ENCODE data around the gene UNC5C. TPM values are rescaled to one million over a fixed set of nuclear protein-coding genes. Genes with fewer than 3 reads are reported as not detected.

Gene UNC5C
- total RNA-seq, 4 donors from 2014 or later, result 1.2 to 5.0 (median 3.0) TPM

DNA sequence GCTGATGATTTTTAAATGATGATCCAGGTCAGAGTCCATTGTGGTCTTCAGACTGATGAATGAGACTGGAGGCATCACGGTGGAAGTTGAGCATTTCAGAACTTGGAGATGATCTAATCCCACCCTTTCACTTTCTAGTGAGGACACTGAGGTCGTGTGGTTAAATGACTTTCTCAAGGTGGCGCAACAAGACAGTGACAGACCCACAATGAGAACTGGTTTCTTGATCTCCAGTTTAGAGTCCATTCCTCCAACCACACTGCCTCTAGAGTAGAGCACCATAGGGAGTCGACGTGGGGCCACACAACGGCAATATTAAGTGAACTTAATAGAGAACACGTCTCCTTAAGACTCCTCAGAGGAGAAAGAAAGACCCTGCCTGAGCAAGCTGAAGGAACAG, 381.0 kb downstream of the UNC5C start:
- WGBS, 2 donors, result 83 to 87% methylated on average over 7 of the region's 7 CpGs
- H3K36me3 ChIP-seq, result peaks cover 0 to under 1% (median 0%) of the 10 kb centered on the region in 3 donors
- no peak overlapping the region for H3K4me3 ChIP-seq
- no peak overlapping the region for H3K27ac ChIP-seq
- peaks cover 0 to 10% (median 0%) of the 10 kb centered on the region in 4 donors for H3K4me1 ChIP-seq
- H3K27me3 ChIP-seq, result no peaks in the 10 kb centered on the region
- no peak for DNase-seq (ENCODE audit: low spot score in 2 of 2)
- H3K9me3 ChIP-seq, result no peaks in the 10 kb centered on the region
- TF ChIP-seq POLR2A (IDR thresholded peaks at IDR 0.05), result no peak
- TF ChIP-seq CTCF (IDR thresholded peaks at IDR 0.05), result no peak
- no peak for TF ChIP-seq EP300 (IDR thresholded peaks at IDR 0.05)

- Histone ChIP-seq H3K27me3 (no peaks in the 10 kb centered on the region), H3K9me3 (no peaks in the 10 kb centered on the region), H3K27ac (no peak overlapping the region), H3K4me1 (peaks cover 0 to 10% (median 0%) of the 10 kb centered on the region in 4 donors), H3K4me3 (no peak overlapping the region), H3K36me3 (peaks cover 0 to 14% (median 0%) of the 10 kb centered on the region in 3 donors)
- TF ChIP-seq CTCF (IDR thresholded peaks at IDR 0.05) (peak; percentile 51 to 75 (median 68)), EP300 (IDR thresholded peaks at IDR 0.05) (no peak)
- peak in 1 of 2 donors; percentile 29 for DNase-seq (ENCODE audit: low spot score in 2 of 2)
- WGBS, 2 donors, result 23 to 24% methylated on average over 3 of the region's 3 CpGs
These were observed 382.7 kb downstream of the UNC5C start for GRCh38 chr4:95165926-95166524.

GRCh38 chr4:95162867-95163266, 385.9 kb downstream of the UNC5C start:
- Histone ChIP-seq H3K9me3 (no peaks in the 10 kb centered on the region), H3K27ac (no peak overlapping the region), H3K36me3 (peaks cover 0 to 24% (median 0%) of the 10 kb centered on the region in 3 donors), H3K4me3 (no peak overlapping the region), H3K27me3 (no peaks in the 10 kb centered on the region), H3K4me1 (peaks cover 0 to 8% (median 0%) of the 10 kb centered on the region in 4 donors)
- TF ChIP-seq CTCF (IDR thresholded peaks at IDR 0.05) (no peak), POLR2A (IDR thresholded peaks at IDR 0.05) (no peak), EP300 (IDR thresholded peaks at IDR 0.05) (no peak)
- DNase-seq (ENCODE audit: low spot score in 2 of 2), result no peak
- WGBS, 2 donors, result 83 to 86% methylated on average over 6 of the region's 6 CpGs

- no peaks in the 10 kb centered on the region for H3K9me3 ChIP-seq
- H3K4me1 ChIP-seq, result peaks cover 0 to 18% (median 0%) of the 10 kb centered on the region in 4 donors
- H3K27me3 ChIP-seq, result no peaks in the 10 kb centered on the region
- 85 to 91% methylated on average over 12 of the region's 12 CpGs for WGBS, 2 donors
- TF ChIP-seq EP300 (IDR thresholded peaks at IDR 0.05), result no peak
- TF ChIP-seq CTCF (IDR thresholded peaks at IDR 0.05), result no peak
- TF ChIP-seq POLR2A (IDR thresholded peaks at IDR 0.05), result no peak
- no peak for DNase-seq (ENCODE audit: low spot score in 2 of 2)
- peaks cover 0 to 24% (median 0%) of the 10 kb centered on the region in 3 donors for H3K36me3 ChIP-seq
- no peak overlapping the region for H3K4me3 ChIP-seq
- H3K27ac ChIP-seq, result no peak overlapping the region
These were observed 386.8 kb downstream of the UNC5C start for GRCh38 chr4:95161781-95162469.

GRCh38 chr4:95159384-95159783, 389.4 kb downstream of the UNC5C start:
- Histone ChIP-seq H3K4me3 (no peak overlapping the region), H3K27me3 (no peaks in the 10 kb centered on the region), H3K9me3 (no peaks in the 10 kb centered on the region), H3K27ac (no peak overlapping the region), H3K36me3 (peaks cover 0 to 29% (median 0%) of the 10 kb centered on the region in 3 donors), H3K4me1 (peaks cover 0 to 24% (median 0%) of the 10 kb centered on the region in 4 donors)
- TF ChIP-seq CTCF (IDR thresholded peaks at IDR 0.05) (no peak), EP300 (IDR thresholded peaks at IDR 0.05) (no peak)
- 88 to 90% methylated on average over 4 of the region's 4 CpGs for WGBS, 2 donors
- no peak for DNase-seq (ENCODE audit: low spot score in 2 of 2)

Data from tibial nerve (tissue), 4 donors.